Keratinocyte (primary cell): ENCODE data around the gene MS4A3. TPM values are rescaled to one million over a fixed set of nuclear protein-coding genes. Genes with fewer than 3 reads are reported as not detected.

ENCODE experiments used
- DNase-seq: peaks from one replicate; pipeline ENCODE4 v3.0.0-alpha.2; 2011; ENCODE audit warnings: low read depth, missing footprints, low spot score
- FAIRE-seq: peaks from 2 replicates; lab custom pipeline; 2011; peaks lifted over from hg19 to GRCh38; lab: Jason Lieb, UNC
- H2AFZ ChIP-seq: 2 replicates; pipeline ENCODE4 v1.6.0; 2012; ENCODE audit warnings: low read length, control low read depth, inconsistent platforms; ENCODE audit not compliant: control insufficient read depth
- H3K27ac ChIP-seq: 2 replicates; pipeline ENCODE4 v1.5.1; 2011; ENCODE audit warnings: low read length; ENCODE audit not compliant: control insufficient read depth, insufficient read depth
- H3K27me3 ChIP-seq: 3 replicates; pipeline ENCODE4 v1.6.0; 2011; ENCODE audit warnings: low read length; ENCODE audit not compliant: control insufficient read depth, insufficient read depth; ENCODE audit errors: extremely low read depth
- H3K36me3 ChIP-seq, 2 experiments: 2 replicates in 1 of 2; 3 replicates in 1 of 2; pipeline ENCODE4 v1.5.1; 2011; ENCODE audit warnings: low read length in 2 of 2, mild to moderate bottlenecking in 1 of 2; ENCODE audit not compliant: control insufficient read depth in 2 of 2, insufficient read depth in 2 of 2; ENCODE audit errors: extremely low read depth in 1 of 2
- H3K4me1 ChIP-seq: 3 replicates; pipeline ENCODE4 v1.5.1; 2011; ENCODE audit warnings: low read length; ENCODE audit not compliant: control insufficient read depth, insufficient read depth; ENCODE audit errors: extremely low read depth
- H3K4me2 ChIP-seq: 3 replicates; pipeline ENCODE4 v1.6.0; 2011; ENCODE audit warnings: low read depth, low read length; ENCODE audit not compliant: control insufficient read depth, insufficient read depth; ENCODE audit errors: extremely low read depth
- H3K4me3 ChIP-seq, 3 experiments: fragments of 200-600 bp in 1 of 3; sonication (generic) in 1 of 3; 2 replicates in 2 of 3; 3 replicates in 1 of 3; pipeline ENCODE4 v1.5.1; 2011 to 2016; ENCODE audit warnings: low read length in 3 of 3, mild to moderate bottlenecking in 3 of 3, control low read depth in 2 of 3, inconsistent platforms in 1 of 3, low read depth in 1 of 3, mixed read lengths in 1 of 3, mixed run types in 1 of 3, moderate library complexity in 1 of 3; ENCODE audit not compliant: control insufficient read depth in 2 of 3, insufficient read depth in 2 of 3; ENCODE audit errors: extremely low read depth in 1 of 3
- H3K79me2 ChIP-seq: 2 replicates; pipeline ENCODE4 v1.6.0; 2012; ENCODE audit warnings: low read length; ENCODE audit not compliant: control insufficient read depth, insufficient read depth
- H3K9ac ChIP-seq: 3 replicates; pipeline ENCODE4 v1.6.0; 2011; ENCODE audit warnings: low read length; ENCODE audit not compliant: control insufficient read depth, insufficient read depth; ENCODE audit errors: extremely low read depth
- H3K9me1 ChIP-seq: 3 replicates; pipeline ENCODE4 v1.6.0; 2011; ENCODE audit warnings: low read length; ENCODE audit not compliant: control insufficient read depth, insufficient read depth; ENCODE audit errors: extremely low read depth
- H3K9me3 ChIP-seq: 2 replicates; pipeline ENCODE4 v1.5.1; 2012; ENCODE audit warnings: low read depth, low read length; ENCODE audit not compliant: control insufficient read depth
- H4K20me1 ChIP-seq: 3 replicates; pipeline ENCODE4 v1.6.0; 2011; ENCODE audit warnings: low read length; ENCODE audit not compliant: control insufficient read depth, insufficient read depth; ENCODE audit errors: extremely low read depth
- CTCF ChIP-seq, 3 experiments: IDR thresholded peaks in 1 of 3; conservative IDR thresholded peaks in 1 of 3; optimal IDR thresholded peaks in 1 of 3; 2 replicates in 2 of 3; 3 replicates in 1 of 3; pipeline versions ENCODE3 to v1.5.1; 2011; ENCODE audit warnings: low read length in 3 of 3, mild to moderate bottlenecking in 3 of 3, moderate library complexity in 2 of 3, control low read depth in 1 of 3, inconsistent platforms in 1 of 3; ENCODE audit not compliant: insufficient read depth in 2 of 3; ENCODE audit errors: extremely low read depth in 1 of 3
- EZH2 ChIP-seq: IDR thresholded peaks from one replicate; pipeline ENCODE4 v1.6.1; 2012; ENCODE audit warnings: inconsistent platforms, mild to moderate bottlenecking, low read length, moderate library complexity
- dilution Hi-C: fragments of 300-500 bp; cut with MboI; formaldehyde crosslinking; loops from one replicate; pipeline ENCODE4 v1.7.0; 2020; ENCODE audit warnings: low sequenced_read_pairs; ENCODE audit not compliant: extremely low pct_ligation_motif_present
- polyA plus RNA-seq, 5 experiments: library from polyadenylated mRNA; depleted of rRNA in 3 of 5; stranded (reverse) in 3 of 5; stranded (forward) in 1 of 5; unstranded in 1 of 5; fragments of >200 nt; gene quantifications; 1 replicate in 1 of 5; 2 replicates in 3 of 5; 3 replicates in 1 of 5; pipeline versions ENCODE4 v1.2.1 to v1.2.3, GENCODE V29; 2011 to 2012; ENCODE audit warnings: missing spikeins in 2 of 5, low read depth in 1 of 5, low replicate concordance in 1 of 5

MS4A3 gene
- polyA plus RNA-seq, 1 donor (not counting 4 experiments of a cell fraction or from before 2014, with no cell fraction given): not detected

DNA sequence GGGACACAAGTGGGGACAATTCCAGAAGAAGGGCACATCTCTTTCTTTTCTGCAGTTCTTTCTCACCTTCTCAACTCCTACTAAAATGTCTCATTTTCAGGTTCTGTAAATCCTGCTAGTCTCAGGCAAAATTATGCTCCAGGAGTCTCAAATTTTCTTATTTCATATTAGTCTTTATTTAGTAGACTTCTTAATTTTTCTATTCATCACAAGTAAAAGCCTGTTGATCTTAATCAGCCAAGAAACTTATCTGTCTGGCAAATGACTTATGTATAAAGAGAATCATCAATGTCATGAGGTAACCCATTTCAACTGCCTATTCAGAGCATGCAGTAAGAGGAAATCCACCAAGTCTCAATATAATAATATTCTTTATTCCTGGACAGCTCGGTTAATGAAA is 31.9 kb downstream of the MS4A3 start, which contains the start of gene MS4A2:
Gene MS4A2 (plus strand): TSS at position 301 of the 400 bp plus-strand sequence. CDS start 102 bp downstream, outside the sequence.
- H3K27ac ChIP-seq: no peak within 1 kb of the TSS
- no peak for FAIRE-seq

DNA sequence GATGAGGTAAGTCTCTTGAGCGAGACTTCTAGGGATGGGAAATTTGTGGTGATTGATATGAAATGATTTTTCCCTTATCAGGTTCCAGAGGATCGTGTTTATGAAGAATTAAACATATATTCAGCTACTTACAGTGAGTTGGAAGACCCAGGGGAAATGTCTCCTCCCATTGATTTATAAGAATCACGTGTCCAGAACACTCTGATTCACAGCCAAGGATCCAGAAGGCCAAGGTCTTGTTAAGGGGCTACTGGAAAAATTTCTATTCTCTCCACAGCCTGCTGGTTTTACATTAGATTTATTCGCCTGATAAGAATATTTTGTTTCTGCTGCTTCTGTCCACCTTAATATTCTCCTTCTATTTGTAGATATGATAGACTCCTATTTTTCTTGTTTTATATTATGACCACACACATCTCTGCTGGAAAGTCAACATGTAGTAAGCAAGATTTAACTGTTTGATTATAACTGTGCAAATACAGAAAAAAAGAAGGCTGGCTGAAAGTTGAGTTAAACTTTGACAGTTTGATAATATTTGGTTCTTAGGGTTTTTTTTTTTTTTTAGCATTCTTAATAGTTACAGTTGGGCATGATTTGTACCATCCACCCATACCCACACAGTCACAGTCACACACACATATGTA is 39.1 kb downstream of the MS4A3 start:
- H3K9me1 ChIP-seq: no peaks in the 10 kb centered on the region
- no peak overlapping the region for H3K4me3 ChIP-seq
- dilution Hi-C loops: no loop called here
- no peak overlapping the region for H3K9ac ChIP-seq
- no peaks in the 10 kb centered on the region for H3K36me3 ChIP-seq
- H3K4me1 ChIP-seq: no peaks in the 10 kb centered on the region
- no peak overlapping the region for H3K4me2 ChIP-seq
- H2AFZ ChIP-seq: no peak overlapping the region
- DNase-seq (no peak), FAIRE-seq (no peak)
- H3K9me3 ChIP-seq: no peaks in the 10 kb centered on the region
- no peaks in the 10 kb centered on the region for H3K79me2 ChIP-seq
- H4K20me1 ChIP-seq: no peaks in the 10 kb centered on the region
- H3K27me3 ChIP-seq: no peaks in the 10 kb centered on the region
- no peak overlapping the region for H3K27ac ChIP-seq
- TF ChIP-seq CTCF (optimal IDR thresholded peaks at IDR 0.05 in 1 of 3, IDR thresholded peaks at IDR 0.05 in 1 of 3, conservative IDR thresholded peaks at IDR 0.05 in 1 of 3; ENCODE audit: extremely low read depth in 1 of 3, insufficient read depth in 2 of 3, low read length in 3 of 3) (no peak), EZH2 (no peak)

More for the DNA sequence above, 31.9 kb downstream of the MS4A3 start, which contains the start of gene MS4A2:
- Histone ChIP-seq H3K9me1 (no peaks in the 10 kb centered on the region), H3K4me3 (no peak within 1 kb of the TSS), H3K9ac (no peak within 1 kb of the TSS), H3K27me3 (no peaks in the 10 kb centered on the region), H3K36me3 (no peaks in the 10 kb centered on the region), H3K4me1 (no peaks in the 10 kb centered on the region), H3K9me3 (no peaks in the 10 kb centered on the region), H2AFZ (no peak within 1 kb of the TSS), H4K20me1 (no peaks in the 10 kb centered on the region), H3K4me2 (no peak within 1 kb of the TSS), H3K79me2 (no peaks in the 10 kb centered on the region)
- dilution Hi-C loops: no loop called here
- no peak for DNase-seq
- TF ChIP-seq CTCF (optimal IDR thresholded peaks at IDR 0.05 in 1 of 3, IDR thresholded peaks at IDR 0.05 in 1 of 3, conservative IDR thresholded peaks at IDR 0.05 in 1 of 3; ENCODE audit: extremely low read depth in 1 of 3, insufficient read depth in 2 of 3, low read length in 3 of 3) (no peak), EZH2 (no peak)
